GM21528 (cell line): ENCODE data around the gene SPHK2.
"Not testable (repeated sequence)": the region's sequence is repeated elsewhere in the genome, so short reads cannot be mapped to it uniquely, and the experiment has no call there.

Source experiments
- ATAC-seq: cut with Tn5 transposase; IDR thresholded peaks from one replicate; pipeline ENCODE4 v1.9.1; 2021; ENCODE audit warnings: mild to moderate bottlenecking, moderate library complexity; ENCODE audit not compliant: unreplicated experiment, low FRiP score

Gene SPHK2, protein sequence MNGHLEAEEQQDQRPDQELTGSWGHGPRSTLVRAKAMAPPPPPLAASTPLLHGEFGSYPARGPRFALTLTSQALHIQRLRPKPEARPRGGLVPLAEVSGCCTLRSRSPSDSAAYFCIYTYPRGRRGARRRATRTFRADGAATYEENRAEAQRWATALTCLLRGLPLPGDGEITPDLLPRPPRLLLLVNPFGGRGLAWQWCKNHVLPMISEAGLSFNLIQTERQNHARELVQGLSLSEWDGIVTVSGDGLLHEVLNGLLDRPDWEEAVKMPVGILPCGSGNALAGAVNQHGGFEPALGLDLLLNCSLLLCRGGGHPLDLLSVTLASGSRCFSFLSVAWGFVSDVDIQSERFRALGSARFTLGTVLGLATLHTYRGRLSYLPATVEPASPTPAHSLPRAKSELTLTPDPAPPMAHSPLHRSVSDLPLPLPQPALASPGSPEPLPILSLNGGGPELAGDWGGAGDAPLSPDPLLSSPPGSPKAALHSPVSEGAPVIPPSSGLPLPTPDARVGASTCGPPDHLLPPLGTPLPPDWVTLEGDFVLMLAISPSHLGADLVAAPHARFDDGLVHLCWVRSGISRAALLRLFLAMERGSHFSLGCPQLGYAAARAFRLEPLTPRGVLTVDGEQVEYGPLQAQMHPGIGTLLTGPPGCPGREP

DNA sequence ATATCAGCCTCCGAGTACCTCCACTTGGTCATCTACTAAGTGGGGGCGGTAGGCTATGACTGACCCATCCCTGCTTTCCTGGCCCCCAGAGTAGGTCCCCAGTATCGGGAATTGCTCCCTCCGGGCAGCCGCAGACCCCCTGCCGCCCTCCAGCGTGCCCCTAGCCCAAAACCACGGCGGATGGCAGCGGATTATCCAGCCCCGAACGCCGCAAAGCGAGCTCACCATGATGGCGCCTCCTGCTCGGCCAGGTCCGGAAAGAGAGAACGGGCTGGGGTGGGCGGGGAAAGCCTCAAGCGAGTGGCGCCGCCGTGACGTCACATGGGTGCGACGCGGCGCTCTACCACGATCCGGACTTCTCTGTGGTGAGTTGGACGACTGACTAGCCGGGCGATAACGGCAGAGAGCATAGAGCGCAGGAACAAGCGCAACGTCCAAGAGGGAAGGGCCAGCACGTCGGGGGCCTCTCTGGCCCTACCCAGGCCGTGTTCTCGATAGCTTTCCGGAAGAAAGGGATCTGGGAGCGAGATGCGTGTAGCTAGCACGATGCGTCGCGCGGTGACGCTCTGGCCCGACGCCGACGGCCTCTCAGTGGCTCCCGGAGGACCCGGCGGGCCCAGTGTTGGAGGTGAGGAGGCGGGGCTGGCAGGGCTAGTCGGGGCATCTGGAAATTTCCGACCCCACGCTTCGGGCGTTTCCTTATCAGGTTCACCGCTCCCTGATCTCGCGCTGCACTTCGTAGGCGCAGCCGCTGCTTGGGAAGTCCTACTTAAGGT lies at the start of gene SPHK2, which contains the start of gene RPL18:
SPHK2 (plus strand) TSS at position 591 of the 776 bp plus-strand sequence. CDS start 1,009 bp downstream, outside the sequence.
RPL18 (minus strand) TSS at position 263 of the 776 bp plus-strand sequence; CDS start at position 228, 35 bp downstream.
- ATAC-seq: peak; percentile 79

DNA sequence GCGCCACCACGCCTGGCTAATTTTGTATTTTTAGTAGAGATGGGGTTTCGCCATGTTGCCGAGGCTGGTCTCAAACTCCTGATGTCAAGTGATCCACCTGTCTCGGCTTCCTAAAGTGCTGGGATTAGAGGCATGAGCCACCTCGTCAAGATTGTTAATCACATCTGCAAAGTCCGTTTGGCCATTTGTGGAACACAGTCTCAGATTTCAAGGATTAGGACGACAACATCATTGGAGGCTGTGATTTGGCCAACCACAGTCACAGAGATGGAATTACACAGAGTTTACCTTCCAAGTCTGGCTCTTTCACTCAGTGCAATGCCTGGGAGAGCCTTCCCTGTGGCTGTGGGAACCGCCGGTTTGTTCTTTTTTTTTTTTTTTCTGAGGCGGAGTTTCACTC lies 49.5 kb upstream of the SPHK2 start:
- ATAC-seq: no peak

DNA sequence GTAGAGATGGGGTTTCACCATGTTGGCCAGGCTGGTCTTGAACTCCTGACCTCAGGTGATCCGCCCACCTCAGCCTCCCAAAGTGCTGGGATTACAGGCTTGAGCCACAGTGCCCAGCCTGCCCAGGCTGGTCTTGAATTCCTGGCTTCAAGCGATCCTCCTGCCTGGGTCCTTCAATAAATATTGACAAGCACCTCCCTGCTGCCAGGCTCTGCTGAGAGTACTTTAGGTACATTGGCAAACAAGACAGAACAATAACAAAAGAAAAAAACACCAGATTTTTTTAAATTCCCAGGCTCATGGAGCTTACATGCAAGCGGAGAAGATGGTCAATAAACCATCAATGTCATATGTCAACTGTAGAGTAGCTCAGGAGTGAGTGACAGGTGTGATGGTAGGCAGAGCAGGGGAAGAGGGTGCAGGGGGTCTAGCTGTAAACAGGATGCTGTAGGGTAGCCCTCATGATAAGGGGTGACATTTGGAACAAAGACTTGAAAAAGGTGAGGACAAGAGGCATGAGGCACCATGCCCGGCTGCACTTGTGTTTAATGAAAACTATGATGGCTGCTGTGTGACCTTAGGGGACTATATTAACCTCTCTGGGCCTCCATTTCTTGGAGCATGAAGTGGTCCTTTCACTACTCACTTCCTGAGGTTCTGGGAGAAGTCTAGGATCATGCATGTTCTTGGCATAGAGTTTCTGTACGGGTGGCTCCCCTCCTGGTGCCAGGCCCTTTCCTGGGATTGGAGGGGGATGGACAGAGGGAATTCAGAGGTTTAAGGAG lies 47.7 kb upstream of the SPHK2 start:
- no peak for ATAC-seq

DNA sequence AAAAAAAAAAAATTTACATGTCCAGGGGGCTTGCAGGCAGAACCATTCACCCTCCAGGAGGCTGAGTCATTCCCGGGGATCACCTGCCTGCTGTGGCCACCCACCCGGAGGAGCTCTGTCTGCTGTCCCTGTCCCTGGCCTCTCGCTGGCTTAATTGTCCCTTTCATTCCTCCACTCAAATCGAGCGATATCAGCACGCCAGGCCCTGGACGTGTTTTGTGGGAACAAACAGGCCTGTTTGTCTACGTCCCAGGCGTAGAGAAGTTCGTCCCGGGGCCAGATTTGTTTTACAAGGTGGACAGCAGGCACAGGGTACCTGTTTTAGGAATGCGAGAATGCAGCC lies 46.2 kb upstream of the SPHK2 start:
- ATAC-seq: no peak

DNA sequence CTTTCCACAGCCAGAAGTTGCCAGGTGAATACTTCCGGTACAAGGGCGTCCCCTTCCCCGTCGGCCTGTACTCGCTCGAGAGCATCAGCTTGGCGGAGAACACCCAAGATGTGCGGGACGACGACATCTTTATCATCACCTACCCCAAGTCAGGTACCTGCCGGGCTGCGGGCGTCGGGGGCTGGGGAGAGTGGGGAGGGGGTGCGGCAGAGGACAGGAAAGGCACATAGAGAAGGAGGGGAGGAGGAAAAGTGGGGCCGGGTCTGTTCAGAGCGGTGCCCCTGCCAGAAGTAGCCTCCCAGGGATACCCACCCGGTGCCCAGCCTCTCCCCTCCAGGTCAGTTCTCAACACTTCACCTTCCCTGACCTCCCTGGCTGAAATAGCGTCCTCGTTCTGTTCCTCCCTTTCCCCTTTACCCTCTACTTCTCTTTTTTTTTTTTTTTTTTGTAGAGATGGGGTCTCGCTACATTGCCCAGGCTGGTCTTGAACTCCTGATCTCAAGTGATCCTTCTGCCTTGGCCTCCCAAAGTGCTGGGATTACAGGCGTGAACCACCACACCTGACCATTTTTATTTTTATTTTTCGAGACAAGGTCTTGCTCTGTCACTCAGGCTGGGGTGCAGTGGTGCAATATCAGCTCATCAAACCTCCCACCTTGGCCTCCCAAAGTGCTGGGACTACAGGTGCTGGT lies 43.2 kb upstream of the SPHK2 start:
- no peak for ATAC-seq

DNA sequence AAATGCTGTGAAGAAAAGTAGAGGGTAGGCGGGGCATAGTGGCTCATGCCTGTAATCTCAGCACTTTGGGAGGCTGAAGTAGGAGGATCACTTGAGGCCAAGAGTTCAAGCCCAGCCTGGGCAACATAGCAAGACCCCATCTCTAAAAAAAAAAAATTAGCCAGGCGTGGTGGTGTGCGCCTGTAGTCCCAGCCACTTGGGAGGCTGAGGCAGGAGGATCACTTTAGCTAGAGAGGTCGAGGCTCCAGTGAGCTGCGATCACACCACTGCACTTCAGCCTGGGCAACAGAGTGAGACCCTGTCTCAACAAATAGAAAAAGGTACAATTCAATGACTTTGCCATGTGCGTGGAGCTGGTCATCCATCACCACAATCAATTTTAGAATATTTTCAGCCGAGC lies 41.4 kb upstream of the SPHK2 start:
- not testable (repeated sequence) for ATAC-seq

DNA sequence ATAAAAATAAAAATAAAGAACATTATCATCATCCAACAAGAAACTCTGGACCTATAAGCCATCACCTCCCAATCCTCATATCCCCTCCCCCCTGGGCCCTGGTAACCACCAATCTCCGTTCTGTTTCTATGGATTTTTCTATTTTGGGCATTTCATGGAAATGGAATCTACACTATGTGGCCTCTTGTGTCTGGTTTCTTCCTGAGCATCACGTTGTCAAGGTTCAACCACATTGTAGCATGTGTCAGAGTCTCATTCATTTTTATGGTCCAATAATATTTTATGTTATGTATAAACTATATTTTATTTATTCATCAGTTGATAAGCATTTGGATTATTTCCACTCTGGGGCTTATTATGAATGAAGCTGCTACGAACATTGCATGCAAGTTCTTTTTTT lies 40.4 kb upstream of the SPHK2 start:
- no peak for ATAC-seq

DNA sequence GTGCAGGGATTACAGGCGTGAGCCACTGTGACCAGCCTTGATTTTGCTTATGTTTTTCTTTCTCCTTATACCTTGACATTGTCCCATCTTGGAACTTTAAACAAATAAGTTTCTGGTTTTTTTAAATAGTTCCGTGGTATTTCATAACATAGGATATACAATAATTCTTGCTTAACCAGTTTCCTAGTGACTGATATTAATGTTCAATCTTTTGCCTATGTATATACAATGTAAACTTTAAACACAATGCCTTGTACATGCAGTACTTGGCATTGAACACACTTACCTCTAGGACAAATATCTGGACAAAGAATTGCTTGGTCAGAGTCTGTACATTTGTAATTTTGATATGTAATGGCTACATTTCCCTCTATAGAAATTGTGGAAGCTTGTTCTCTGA lies 37.1 kb upstream of the SPHK2 start:
- no peak for ATAC-seq

DNA sequence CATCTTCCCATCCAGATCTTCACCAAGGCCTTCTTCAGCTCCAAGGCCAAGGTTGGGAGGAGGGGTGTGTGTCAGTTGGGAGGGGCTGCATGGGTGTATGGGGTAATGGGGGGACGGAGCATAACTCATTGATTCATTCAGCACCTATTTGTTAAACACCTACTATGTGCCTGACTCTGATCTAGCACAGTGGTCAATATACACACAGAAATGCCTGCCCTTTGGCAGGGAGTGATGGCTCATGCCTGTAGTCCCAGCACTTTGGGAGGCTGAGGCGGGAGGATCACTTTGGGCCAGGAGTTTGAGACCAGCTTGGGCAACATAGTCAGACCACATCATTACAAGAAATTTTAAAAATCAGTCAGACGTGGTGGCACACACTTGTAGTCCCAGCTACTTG lies 31.9 kb upstream of the SPHK2 start:
- no peak for ATAC-seq

DNA sequence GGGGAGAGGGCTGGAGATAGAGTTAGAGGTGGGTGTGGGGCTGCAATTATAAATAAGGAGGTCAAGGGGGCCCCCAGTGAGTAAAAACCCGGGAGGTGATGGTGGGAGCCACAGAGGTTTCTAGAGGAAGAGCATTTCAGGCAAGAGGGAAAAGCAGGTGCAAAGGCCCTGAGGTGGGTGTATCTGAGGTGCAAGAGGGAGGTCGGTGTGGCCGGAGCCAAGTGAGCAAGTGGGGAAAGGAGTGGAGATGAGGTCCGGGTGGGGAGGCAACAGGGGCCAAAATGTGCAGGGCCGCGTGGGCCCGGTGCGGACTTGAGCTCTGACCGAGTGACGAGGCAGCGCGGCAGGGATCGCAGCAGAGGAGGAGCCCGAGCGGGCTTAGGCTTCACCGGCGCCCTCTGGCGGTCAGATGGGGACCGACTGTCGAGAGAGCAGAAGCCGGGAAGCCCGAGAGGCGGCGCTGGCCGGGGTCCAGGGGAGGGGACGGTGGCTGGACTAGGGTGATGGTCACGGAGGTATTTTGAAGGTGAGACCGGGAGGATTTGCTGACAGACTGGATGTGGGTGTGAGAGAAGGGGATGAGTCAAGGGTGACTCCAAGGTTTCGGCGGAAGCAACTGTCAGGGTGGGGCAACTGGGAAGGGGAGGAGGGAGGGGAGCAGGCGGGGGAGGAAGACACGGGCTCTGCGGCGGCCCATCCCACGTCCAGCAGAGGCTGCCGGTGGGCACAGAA lies 30.5 kb upstream of the SPHK2 start:
- no peak for ATAC-seq

DNA sequence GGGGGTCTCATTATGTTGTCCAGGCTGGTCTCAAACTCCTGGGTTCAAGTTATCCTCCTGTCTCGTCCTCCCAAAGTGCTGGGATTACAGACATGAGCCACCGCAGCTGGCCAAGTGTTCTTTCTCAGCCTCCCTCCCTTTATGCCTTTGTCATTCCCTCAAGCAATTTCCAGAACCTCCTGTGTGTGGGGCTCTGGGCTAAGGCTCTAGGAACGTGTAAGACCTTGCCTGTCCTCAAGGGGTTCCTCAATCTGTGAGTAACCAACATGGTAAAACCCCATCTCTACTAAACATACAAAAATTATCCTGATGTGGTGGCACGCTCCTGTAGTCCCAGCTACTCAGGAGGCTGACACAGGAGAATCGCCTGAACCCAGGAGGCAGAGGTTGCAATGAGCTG lies 28.3 kb upstream of the SPHK2 start:
- no peak for ATAC-seq

DNA sequence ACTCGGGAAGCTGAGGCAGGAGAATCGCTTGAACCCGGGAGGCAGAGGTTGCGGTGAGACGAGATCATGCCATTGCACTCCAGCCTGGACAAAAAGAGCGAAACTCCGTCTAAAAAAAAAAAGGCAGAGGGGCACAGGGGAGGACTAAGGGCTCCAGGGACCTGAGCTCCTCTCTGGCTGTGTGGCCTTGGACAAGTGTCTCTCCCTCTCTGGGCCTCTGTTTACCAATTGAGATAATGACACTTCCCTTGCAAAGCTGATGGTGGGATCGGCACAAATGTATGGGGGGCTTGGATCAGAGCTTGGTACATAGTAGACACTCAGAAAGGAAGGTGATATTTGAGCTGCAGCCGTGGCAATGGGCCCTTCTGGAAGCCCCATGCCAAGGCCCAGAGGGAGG lies 24.1 kb upstream of the SPHK2 start:
- no peak for ATAC-seq

DNA sequence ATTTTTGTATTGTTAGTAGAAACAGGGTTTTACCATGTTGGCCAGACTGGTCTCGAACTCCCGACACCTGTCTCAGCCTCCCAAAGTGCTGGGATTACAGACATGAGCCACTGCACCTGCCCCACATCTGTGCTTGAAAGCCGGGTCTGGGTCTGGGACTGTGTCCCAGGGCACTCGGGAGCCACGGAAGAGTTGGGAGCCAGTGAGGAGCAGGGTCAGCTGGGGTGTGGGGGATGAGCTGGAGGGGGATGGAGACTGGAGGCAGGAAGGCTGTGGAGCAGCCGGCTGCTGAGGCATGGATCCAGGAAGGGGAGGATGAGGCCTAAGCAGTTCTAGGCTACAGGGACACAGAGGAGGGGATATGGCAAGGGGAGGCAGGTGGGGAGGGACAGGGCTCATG lies 23.5 kb upstream of the SPHK2 start:
- ATAC-seq: no peak

DNA sequence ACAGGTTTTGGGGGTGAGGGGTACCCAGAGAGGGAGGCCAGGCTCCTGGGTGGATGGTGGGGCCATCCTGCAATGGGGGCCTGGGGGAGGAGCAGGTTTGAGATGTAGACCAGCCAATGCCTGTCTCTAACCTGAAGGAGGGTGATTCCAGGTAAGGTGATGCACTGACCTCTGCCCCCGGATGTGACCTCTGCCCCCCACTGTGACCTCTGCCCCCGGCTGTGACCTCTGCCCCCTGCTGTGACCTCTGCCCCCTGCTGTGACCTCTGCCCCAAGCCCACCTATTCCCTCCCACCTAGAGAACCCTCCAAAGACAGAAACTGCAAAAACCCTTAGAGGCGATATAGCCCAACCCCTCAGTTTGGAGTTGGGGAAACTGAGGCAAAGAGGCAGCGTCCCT lies 23.1 kb upstream of the SPHK2 start:
- ATAC-seq: no peak

DNA sequence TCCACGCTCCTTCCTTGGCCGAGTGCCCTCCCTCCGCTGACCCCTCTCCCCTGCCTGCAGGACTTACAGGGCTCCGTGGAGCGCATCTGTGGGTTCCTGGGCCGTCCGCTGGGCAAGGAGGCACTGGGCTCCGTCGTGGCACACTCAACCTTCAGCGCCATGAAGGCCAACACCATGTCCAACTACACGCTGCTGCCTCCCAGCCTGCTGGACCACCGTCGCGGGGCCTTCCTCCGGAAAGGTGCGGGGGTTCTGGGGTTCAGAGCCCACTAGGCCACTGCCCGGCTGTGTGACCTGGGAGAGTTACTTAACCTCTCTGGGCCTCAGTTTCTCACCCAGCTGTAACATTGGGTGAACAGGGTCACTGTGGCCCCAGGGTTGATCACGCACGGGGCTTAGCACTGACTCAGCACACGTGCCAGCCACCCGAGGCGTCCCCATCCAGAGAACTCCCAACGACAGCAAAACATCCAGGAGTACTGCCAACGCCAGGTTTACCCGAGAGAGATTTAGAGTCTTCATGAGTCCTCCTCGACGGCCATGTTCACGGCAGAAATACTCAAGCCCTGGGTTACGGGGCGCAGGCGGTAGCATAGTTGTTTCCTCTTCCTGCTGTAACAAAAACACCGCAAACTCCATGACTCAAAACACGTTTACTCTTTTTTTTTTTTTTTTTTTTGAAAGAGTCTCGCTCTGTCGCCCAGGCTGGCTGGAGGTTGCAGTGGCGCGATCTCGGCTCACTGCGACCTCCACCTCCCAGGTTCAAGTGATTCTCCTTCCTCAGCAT lies 22.4 kb upstream of the SPHK2 start:
- ATAC-seq: no peak

DNA sequence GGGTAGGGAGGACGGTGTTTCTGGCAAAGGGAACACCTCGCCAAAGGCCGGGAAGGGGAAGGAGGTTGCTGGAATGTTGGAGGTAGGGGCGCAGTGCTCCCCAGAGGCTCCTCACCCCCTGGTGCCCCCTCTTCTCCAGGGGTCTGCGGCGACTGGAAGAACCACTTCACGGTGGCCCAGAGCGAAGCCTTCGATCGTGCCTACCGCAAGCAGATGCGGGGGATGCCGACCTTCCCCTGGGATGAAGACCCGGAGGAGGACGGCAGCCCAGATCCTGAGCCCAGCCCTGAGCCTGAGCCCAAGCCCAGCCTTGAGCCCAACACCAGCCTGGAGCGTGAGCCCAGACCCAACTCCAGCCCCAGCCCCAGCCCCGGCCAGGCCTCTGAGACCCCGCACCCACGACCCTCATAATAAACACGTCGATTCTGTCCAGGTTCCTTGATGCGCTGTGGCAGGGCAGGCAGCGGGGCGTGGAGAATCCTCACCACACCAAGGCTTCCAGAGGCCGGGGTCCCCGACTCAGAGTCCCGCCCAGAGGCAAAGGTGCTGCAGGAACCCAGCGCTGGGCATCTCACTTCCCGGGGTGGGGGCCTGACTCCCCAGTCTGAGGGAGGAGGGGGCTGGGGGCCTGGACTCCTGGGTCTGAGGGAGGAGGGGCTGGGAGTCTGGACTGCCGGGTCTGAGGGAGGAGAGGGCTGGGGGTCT lies 20.2 kb upstream of the SPHK2 start:
- no peak for ATAC-seq

DNA sequence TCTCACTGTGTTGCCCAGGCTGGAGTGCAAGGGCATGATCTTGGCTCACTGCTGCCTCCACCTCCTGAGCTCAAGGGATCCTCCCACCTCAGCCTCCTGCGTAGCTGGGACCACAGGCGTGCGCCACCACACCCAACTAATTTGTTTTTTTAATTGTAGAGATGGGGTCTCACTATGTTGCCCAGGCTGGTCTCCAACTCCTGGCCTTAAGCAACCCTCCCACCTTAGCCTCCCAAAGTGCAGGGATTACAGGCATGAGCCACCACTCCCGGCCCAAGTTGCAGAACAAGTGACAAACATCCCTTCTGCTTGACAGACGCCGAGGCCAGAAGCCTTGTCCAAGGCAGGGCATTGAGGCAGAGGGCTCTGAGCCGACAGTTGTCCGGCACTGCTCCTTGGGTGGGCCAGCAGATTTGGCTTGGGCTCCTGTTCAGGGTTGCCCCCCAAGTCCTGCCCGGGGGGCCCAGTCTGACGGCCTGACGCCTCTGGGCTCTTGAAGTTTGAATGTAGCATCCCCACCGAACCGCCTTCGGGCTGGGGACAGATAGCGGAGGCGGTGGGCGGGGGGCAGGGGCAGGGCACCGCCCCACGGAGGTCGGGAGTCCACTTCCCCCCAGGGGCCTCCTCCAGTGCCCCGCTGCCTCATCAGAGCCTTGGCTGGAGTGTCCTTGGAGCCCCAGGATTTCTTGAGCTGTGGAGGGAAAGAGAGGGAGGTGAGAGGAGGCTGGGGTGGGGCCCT lies 18.5 kb upstream of the SPHK2 start:
- ATAC-seq: no peak
